ENCODE measurements around the gene ESYT3. TPM values are rescaled to one million over a fixed set of nuclear protein-coding genes. Genes with fewer than 3 reads are reported as not detected.

The ESYT3 gene
- total and polyA plus RNA-seq, 2 donors (not counting 1 experiment from before 2014, with no cell fraction given) = 0.17 TPM; not detected in 1

DNA sequence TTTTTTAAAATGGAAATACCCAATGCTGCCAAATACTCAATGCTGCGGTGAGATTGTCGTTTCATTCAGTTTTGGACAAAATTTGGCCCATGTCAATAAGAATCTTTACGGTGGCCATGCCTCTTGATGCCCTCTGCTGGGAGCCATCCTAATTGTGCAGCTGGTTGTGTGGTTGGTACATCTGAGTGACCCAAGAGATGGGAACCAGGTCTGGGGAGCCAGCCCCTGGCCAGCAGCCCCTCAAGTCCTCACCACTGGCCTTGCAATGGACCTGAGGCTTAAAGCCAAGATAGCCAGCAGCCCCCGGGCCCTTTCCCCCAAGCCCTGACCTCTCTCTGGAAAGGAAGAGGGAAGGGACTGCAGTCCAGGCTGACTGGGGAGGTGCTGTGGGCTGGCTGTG, 36.4 kb upstream of the ESYT3 start:
- Histone ChIP-seq H4K20me1 (ENCODE audit: control insufficient read depth, extremely low read depth, insufficient read depth, low read length) (no peaks in the 10 kb centered on the region), H3K4me2 (ENCODE audit: extremely low read depth, insufficient read depth, low read length) (no peak overlapping the region), H3K27ac (ENCODE audit: insufficient read depth, low read length) (no peak overlapping the region), H3K4me3 (replicated peaks in 1 of 4; ENCODE audit: control extremely low read depth in 1 of 4, insufficient read depth in 1 of 4, low read depth in 3 of 4, low read length in 4 of 4) (no peak overlapping the region), H3K4me1 (ENCODE audit: control insufficient read depth, extremely low read depth, insufficient read depth, low read length) (no peaks in the 10 kb centered on the region), H3K9me3 (ENCODE audit: control insufficient read depth, insufficient read depth, low read depth, low read length) (no peaks in the 10 kb centered on the region), H3K27me3 (ENCODE audit: control insufficient read depth, insufficient read depth, low read length) (no peaks in the 10 kb centered on the region), H3K36me3 (ENCODE audit: control insufficient read depth, insufficient read depth, low read length) (no peaks in the 10 kb centered on the region), H3K9ac (ENCODE audit: insufficient read depth, low read length) (no peak overlapping the region), H2AFZ (ENCODE audit: low read length) (no peak overlapping the region), H3K79me2 (ENCODE audit: control insufficient read depth, insufficient read depth, low read length) (no peaks in the 10 kb centered on the region)
- DNase-seq (ENCODE audit: low read depth in 2 of 2) = no peak
- TF ChIP-seq CTCF (conservative IDR thresholded peaks at IDR 0.05 in 1 of 2, IDR thresholded peaks at IDR 0.05 in 1 of 2; ENCODE audit: low read depth in 1 of 2, low read length in 2 of 2) (no peak), EZH2 (IDR thresholded peaks at IDR 0.05; ENCODE audit: low read length, missing control alignments) (no peak)

- Histone ChIP-seq H2AFZ (ENCODE audit: low read length) (no peak overlapping the region), H3K9me3 (ENCODE audit: control insufficient read depth, insufficient read depth, low read depth, low read length) (no peaks in the 10 kb centered on the region), H4K20me1 (ENCODE audit: control insufficient read depth, extremely low read depth, insufficient read depth, low read length) (no peaks in the 10 kb centered on the region), H3K4me3 (replicated peaks in 1 of 4; ENCODE audit: control extremely low read depth in 1 of 4, insufficient read depth in 1 of 4, low read depth in 3 of 4, low read length in 4 of 4) (no peak overlapping the region), H3K27me3 (ENCODE audit: control insufficient read depth, insufficient read depth, low read length) (no peaks in the 10 kb centered on the region), H3K79me2 (ENCODE audit: control insufficient read depth, insufficient read depth, low read length) (no peaks in the 10 kb centered on the region), H3K36me3 (ENCODE audit: control insufficient read depth, insufficient read depth, low read length) (no peaks in the 10 kb centered on the region), H3K4me2 (ENCODE audit: extremely low read depth, insufficient read depth, low read length) (no peak overlapping the region), H3K27ac (ENCODE audit: insufficient read depth, low read length) (no peak overlapping the region), H3K9ac (ENCODE audit: insufficient read depth, low read length) (no peak overlapping the region), H3K4me1 (ENCODE audit: control insufficient read depth, extremely low read depth, insufficient read depth, low read length) (no peaks in the 10 kb centered on the region)
- TF ChIP-seq EZH2 (IDR thresholded peaks at IDR 0.05; ENCODE audit: low read length, missing control alignments) (no peak), CTCF (conservative IDR thresholded peaks at IDR 0.05 in 1 of 2, IDR thresholded peaks at IDR 0.05 in 1 of 2; ENCODE audit: low read depth in 1 of 2, low read length in 2 of 2) (no peak)
- peak in 1 of 2 donors; percentile 11 for DNase-seq (ENCODE audit: low read depth in 2 of 2)
These were observed 35.4 kb upstream of the ESYT3 start for GRCh38 chr3:138398791-138399575.

- H3K36me3 ChIP-seq (ENCODE audit: control insufficient read depth, insufficient read depth, low read length) = no peaks in the 10 kb centered on the region
- no peaks in the 10 kb centered on the region for H4K20me1 ChIP-seq (ENCODE audit: control insufficient read depth, extremely low read depth, insufficient read depth, low read length)
- no peaks in the 10 kb centered on the region for H3K27me3 ChIP-seq (ENCODE audit: control insufficient read depth, insufficient read depth, low read length)
- H3K9ac ChIP-seq (ENCODE audit: insufficient read depth, low read length) = no peak overlapping the region
- H2AFZ ChIP-seq (ENCODE audit: low read length) = no peak overlapping the region
- no peaks in the 10 kb centered on the region for H3K79me2 ChIP-seq (ENCODE audit: control insufficient read depth, insufficient read depth, low read length)
- H3K4me1 ChIP-seq (ENCODE audit: control insufficient read depth, extremely low read depth, insufficient read depth, low read length) = no peaks in the 10 kb centered on the region
- DNase-seq (ENCODE audit: low read depth in 2 of 2) = no peak
- no peak overlapping the region for H3K27ac ChIP-seq (ENCODE audit: insufficient read depth, low read length)
- no peak for TF ChIP-seq CTCF (conservative IDR thresholded peaks at IDR 0.05 in 1 of 2, IDR thresholded peaks at IDR 0.05 in 1 of 2; ENCODE audit: low read depth in 1 of 2, low read length in 2 of 2)
- TF ChIP-seq EZH2 (IDR thresholded peaks at IDR 0.05; ENCODE audit: low read length, missing control alignments) = no peak
- H3K9me3 ChIP-seq (ENCODE audit: control insufficient read depth, insufficient read depth, low read depth, low read length) = no peaks in the 10 kb centered on the region
- no peak overlapping the region for H3K4me2 ChIP-seq (ENCODE audit: extremely low read depth, insufficient read depth, low read length)
- H3K4me3 ChIP-seq (replicated peaks in 1 of 4; ENCODE audit: control extremely low read depth in 1 of 4, insufficient read depth in 1 of 4, low read depth in 3 of 4, low read length in 4 of 4) = no peak overlapping the region
These were observed 34.6 kb upstream of the ESYT3 start for GRCh38 chr3:138399766-138400165.

Data from fibroblast of lung (primary cell).